MCF 10A (cell line): ENCODE results near the gene CACNA1D. TPM values are rescaled to one million over a fixed set of nuclear protein-coding genes. Genes with fewer than 3 reads are reported as not detected.
A peak's percentile ranks its signal among the peaks of the same experiment; 100 is the strongest.

Experiments
- BruUV-seq: library from RNA; stranded (reverse); fragments of 400-500 nt; replicated peaks from 2 replicates; lab custom pipeline; 2021; lab: Mats Ljungman, UMichigan
- CTCF ChIA-PET: fragments of 300-600 bp; sonication (Branson Sonifier 250); formaldehyde crosslinking; extraction: SDS; loops from one replicate; lab custom pipeline; 2021; ENCODE audit warnings: antibody characterized with exemption, inconsistent platforms; lab: Yijun Ruan, JAX
- POLR2A ChIA-PET: fragments of 300-600, 350-650 bp; sonication (Branson Sonifier 250); formaldehyde crosslinking; extraction: SDS; loops from one replicate; lab custom pipeline; 2020; ENCODE audit warnings: antibody characterized with exemption, inconsistent platforms; lab: Yijun Ruan, JAX
- DNase-seq: peaks from one replicate; pipeline ENCODE4 v3.0.0-alpha.2; 2018; ENCODE audit not compliant: unreplicated experiment
- H3K27ac Mint-ChIP-seq: one replicate; pipeline ENCODE4 v1.8.0; 2022; ENCODE audit warnings: mild to moderate bottlenecking, low read depth, mixed read lengths; ENCODE audit not compliant: unreplicated experiment
- H3K27me3 Mint-ChIP-seq: one replicate; pipeline ENCODE4 v1.8.0; 2022; ENCODE audit warnings: mixed read lengths; ENCODE audit not compliant: insufficient read depth, unreplicated experiment
- H3K36me3 Mint-ChIP-seq: one replicate; pipeline ENCODE4 v1.8.0; 2022; ENCODE audit warnings: mild to moderate bottlenecking, moderate library complexity, mixed read lengths; ENCODE audit not compliant: insufficient read depth, unreplicated experiment
- H3K4me1 Mint-ChIP-seq: one replicate; pipeline ENCODE4 v1.8.0; 2022; ENCODE audit warnings: mixed read lengths; ENCODE audit not compliant: insufficient read depth, unreplicated experiment
- H3K4me3 Mint-ChIP-seq: one replicate; pipeline ENCODE4 v1.8.0; 2022; ENCODE audit warnings: mild to moderate bottlenecking, moderate library complexity, mixed read lengths; ENCODE audit not compliant: unreplicated experiment
- H3K9me3 Mint-ChIP-seq: one replicate; pipeline ENCODE4 v1.8.0; 2022; ENCODE audit warnings: mixed read lengths; ENCODE audit not compliant: unreplicated experiment
- intact Hi-C: fragments of 100-400 bp; cut with micrococcal nuclease; formaldehyde crosslinking; loops from 2 replicates; pipeline ENCODE4 v1.14.1; 2022
- total RNA-seq: library from RNA; stranded (reverse); gene quantifications from 2 replicates; pipeline ENCODE4 v1.2.3, GENCODE V29; 2022
- TF ChIP-seq, protein P1 (sequence below): fragments of 200-600 bp; IDR thresholded peaks from one replicate; pipeline ENCODE4 v1.8.0; 2022; ENCODE audit warnings: antibody characterized with exemption, mild to moderate bottlenecking; ENCODE audit not compliant: unreplicated experiment

Gene CACNA1D
- total RNA-seq, 1 experiment from 2014 or later: 0.26 TPM

- no peak overlapping the region for H3K4me3 Mint-ChIP-seq
Observed at GRCh38 chr3:53696401-53697172, 202.2 kb downstream of the CACNA1D start.

GRCh38 chr3:53700441-53700840, 206.0 kb downstream of the CACNA1D start:
- BruUV-seq: no TSS peak
- DNase-seq: no peak
- intact Hi-C loops: no loop called here
- ChIA-PET CTCF (interaction anchor here (0.5 to 5.1 kb wide), 3 partner anchors 8 to 324 kb away, joined by 3 to 46 read pairs (median 4); no protein-coding TSS in a partner anchor), POLR2A (no interaction called here)
- H3K36me3 Mint-ChIP-seq: no peaks in the 10 kb centered on the region
- no peaks in the 10 kb centered on the region for H3K4me1 Mint-ChIP-seq
- H3K9me3 Mint-ChIP-seq: no peaks in the 10 kb centered on the region
- H3K27me3 Mint-ChIP-seq: peaks cover 21% of the 10 kb centered on the region
- H3K27ac Mint-ChIP-seq: no peak overlapping the region
- H3K4me3 Mint-ChIP-seq: no peak overlapping the region
- TF ChIP-seq, protein P1, sequence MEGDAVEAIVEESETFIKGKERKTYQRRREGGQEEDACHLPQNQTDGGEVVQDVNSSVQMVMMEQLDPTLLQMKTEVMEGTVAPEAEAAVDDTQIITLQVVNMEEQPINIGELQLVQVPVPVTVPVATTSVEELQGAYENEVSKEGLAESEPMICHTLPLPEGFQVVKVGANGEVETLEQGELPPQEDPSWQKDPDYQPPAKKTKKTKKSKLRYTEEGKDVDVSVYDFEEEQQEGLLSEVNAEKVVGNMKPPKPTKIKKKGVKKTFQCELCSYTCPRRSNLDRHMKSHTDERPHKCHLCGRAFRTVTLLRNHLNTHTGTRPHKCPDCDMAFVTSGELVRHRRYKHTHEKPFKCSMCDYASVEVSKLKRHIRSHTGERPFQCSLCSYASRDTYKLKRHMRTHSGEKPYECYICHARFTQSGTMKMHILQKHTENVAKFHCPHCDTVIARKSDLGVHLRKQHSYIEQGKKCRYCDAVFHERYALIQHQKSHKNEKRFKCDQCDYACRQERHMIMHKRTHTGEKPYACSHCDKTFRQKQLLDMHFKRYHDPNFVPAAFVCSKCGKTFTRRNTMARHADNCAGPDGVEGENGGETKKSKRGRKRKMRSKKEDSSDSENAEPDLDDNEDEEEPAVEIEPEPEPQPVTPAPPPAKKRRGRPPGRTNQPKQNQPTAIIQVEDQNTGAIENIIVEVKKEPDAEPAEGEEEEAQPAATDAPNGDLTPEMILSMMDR: no peak

More at GRCh38 chr3:53696401-53697172, 202.2 kb downstream of the CACNA1D start:
- ChIA-PET POLR2A (no interaction called here), CTCF (interaction anchor here (0.8 to 5.1 kb wide), 2 partner anchors 10 to 12 kb away, joined by 3 to 46 read pairs; no protein-coding TSS in a partner anchor)
- DNase-seq: peak; percentile 11
- no TSS peak for BruUV-seq
- peaks cover 47% of the 10 kb centered on the region for H3K27me3 Mint-ChIP-seq
- intact Hi-C loops: no loop called here
- no peak overlapping the region for H3K27ac Mint-ChIP-seq
- no peaks in the 10 kb centered on the region for H3K9me3 Mint-ChIP-seq
- H3K36me3 Mint-ChIP-seq: no peaks in the 10 kb centered on the region
- H3K4me1 Mint-ChIP-seq: no peaks in the 10 kb centered on the region
- TF ChIP-seq, protein P1: no peak

DNA sequence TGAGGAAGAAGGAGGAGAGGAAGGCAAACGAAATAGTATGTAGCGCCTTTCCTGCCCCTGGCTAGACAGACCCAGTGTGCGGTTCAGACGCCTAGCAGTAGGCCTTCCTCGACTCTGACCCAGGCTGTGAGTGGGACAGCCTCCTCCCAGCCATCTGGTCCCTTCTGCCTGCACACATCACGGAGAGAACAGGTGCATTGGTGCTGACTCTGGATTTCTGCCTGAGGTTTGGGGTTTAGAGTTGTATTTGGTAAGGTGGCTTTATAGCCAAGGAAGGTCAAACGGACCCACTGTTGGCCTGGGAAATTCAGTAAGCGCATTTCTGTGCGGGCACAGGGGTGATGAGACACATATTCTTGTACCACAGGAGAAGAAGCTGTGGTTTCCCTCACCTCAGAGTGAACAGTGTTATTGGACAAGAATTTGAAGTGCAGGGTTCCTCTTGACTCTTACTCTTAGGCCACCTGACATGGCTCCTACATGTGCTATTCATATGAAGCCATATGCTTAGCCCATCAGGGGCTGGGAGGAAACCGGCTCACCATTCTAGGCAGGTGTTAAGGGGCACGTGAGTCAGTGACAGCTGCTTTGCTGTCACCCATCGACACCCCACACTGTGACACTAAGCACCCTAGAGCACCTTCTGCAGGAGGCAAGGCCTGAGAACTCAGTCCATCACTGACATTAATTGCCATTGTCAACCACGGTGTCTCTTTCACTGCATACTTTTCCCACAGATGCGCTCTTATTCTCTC, 208.5 kb downstream of the CACNA1D start:
- DNase-seq: no peak
- POLR2A ChIA-PET: no interaction called here
- intact Hi-C loops: no loop called here
- TF ChIP-seq, protein P1: no peak
- H3K36me3 Mint-ChIP-seq: no peaks in the 10 kb centered on the region
- H3K27me3 Mint-ChIP-seq: peaks cover 13% of the 10 kb centered on the region
- BruUV-seq: no TSS peak
- CTCF ChIA-PET: no interaction called here
- H3K9me3 Mint-ChIP-seq: no peaks in the 10 kb centered on the region
- H3K4me1 Mint-ChIP-seq: no peaks in the 10 kb centered on the region
- no peak overlapping the region for H3K27ac Mint-ChIP-seq
- no peak overlapping the region for H3K4me3 Mint-ChIP-seq
